ENCODE data around the gene COX5A. TPM values are rescaled to one million over a fixed set of nuclear protein-coding genes. Genes with fewer than 3 reads are reported as not detected.
A peak's percentile ranks its signal among the peaks of the same experiment; 100 is the strongest.
"Not testable (repeated sequence)": the region's sequence is repeated elsewhere in the genome, so short reads cannot be mapped to it uniquely, and the experiment has no call there.

The COX5A gene
- total RNA-seq, 1 experiment from 2014 or later = 78.8 TPM

DNA sequence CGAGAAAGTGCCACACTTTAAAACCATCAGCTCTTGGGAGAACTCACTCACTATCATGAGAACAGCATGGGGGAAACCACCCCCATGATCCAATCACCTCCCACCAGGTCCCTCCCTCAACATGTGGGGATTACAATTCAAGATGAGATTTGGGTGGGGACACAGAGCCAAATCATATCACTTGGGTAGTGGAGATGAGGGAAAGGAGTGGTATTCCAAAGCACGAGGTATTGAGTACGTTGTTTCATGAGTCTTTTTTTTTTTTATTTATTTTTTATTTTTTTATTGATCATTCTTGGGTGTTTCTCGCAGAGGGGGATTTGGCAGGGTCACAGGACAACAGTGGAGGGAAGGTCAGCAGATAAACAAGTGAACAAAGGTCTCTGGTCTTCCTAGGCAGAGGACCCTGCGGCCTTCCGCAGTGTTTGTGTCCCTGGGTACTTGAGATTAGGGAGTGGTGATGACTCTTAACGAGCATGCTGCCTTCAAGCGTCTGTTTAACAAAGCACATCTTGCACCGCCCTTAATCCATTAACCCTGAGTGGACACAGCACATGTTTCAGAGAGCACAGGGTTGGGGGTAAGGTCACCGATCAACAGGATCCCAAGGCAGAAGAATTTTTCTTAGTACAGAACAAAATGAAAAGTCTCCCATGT is 50.2 kb downstream of the COX5A start:
- not testable (repeated sequence) for H3K27ac ChIP-seq; H3K9me3 ChIP-seq (replicated peaks); DNase-seq (ENCODE audit: low read depth in 1 of 2, low spot score in 2 of 2); H3K4me3 ChIP-seq; H3K27me3 ChIP-seq (replicated peaks)
- H3K4me1 ChIP-seq (replicated peaks) = peaks cover 28% of the 10 kb centered on the region
- H3K36me3 ChIP-seq = peaks cover 24% of the 10 kb centered on the region

GRCh38 chr15:74885461-74885860 is 52.4 kb downstream of the COX5A start:
- Histone ChIP-seq H3K4me3 (no peak overlapping the region), H3K4me1 (replicated peaks) (peaks cover 23% of the 10 kb centered on the region), H3K9me3 (replicated peaks) (no peaks in the 10 kb centered on the region), H3K27ac (no peak overlapping the region), H3K27me3 (replicated peaks) (no peaks in the 10 kb centered on the region), H3K36me3 (peaks cover 7% of the 10 kb centered on the region; the same call in 1 of the 2 replicates)
- DNase-seq (ENCODE audit: low read depth in 1 of 2, low spot score in 2 of 2) = no peak

DNA sequence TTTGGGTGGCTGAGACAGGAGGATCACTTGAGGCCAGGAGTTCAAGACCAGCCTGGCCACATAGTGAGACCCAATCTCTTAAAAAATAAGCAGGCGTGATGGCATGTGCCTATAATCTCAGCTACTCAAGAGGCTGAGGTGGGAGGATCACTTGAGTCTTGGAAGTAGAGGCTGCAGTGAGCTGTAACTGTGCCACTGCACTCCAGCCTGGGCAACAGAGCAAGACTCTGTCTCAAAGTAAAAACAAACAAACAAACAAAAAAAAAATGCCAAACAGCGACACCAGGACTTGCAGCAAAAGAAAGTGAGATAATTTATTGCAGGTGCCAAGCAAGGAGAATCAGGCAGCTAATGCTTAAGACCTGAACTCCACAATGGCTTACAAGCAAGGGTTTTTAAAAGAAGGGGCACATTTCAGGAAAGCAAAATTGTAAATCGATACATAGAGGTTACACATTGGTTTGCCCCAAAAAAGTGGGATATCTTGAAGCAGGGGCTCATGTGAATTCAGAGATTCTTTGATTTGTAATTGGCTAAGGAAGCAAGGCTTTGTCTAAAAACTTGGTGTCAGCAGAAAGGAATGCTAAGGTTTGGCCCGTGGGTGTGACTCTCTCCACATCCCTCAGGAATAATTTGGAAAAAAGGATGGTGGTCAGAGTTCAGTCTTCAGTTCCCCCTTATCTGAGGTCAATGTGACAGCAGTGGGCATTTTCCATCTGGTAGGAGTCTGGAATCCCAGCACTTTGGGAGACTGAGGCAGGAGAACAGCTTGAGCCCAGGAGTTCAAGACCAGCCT is 53.2 kb downstream of the COX5A start:
- Histone ChIP-seq H3K27ac (no peak overlapping the region), H3K4me1 (replicated peaks) (peaks cover 19% of the 10 kb centered on the region), H3K27me3 (replicated peaks) (no peaks in the 10 kb centered on the region), H3K9me3 (replicated peaks) (no peaks in the 10 kb centered on the region), H3K4me3 (no peak overlapping the region), H3K36me3 (no peaks in the 10 kb centered on the region)
- DNase-seq (ENCODE audit: low read depth in 1 of 2, low spot score in 2 of 2) = no peak

- Histone ChIP-seq H3K27me3 (replicated peaks) (no peaks in the 10 kb centered on the region), H3K4me1 (replicated peaks) (peaks cover 16% of the 10 kb centered on the region), H3K9me3 (replicated peaks) (no peaks in the 10 kb centered on the region), H3K36me3 (no peaks in the 10 kb centered on the region), H3K27ac (no peak overlapping the region), H3K4me3 (no peak overlapping the region)
- DNase-seq (ENCODE audit: low read depth in 1 of 2, low spot score in 2 of 2) = no peak
These were observed 55.3 kb downstream of the COX5A start for GRCh38 chr15:74882528-74882927.

DNA sequence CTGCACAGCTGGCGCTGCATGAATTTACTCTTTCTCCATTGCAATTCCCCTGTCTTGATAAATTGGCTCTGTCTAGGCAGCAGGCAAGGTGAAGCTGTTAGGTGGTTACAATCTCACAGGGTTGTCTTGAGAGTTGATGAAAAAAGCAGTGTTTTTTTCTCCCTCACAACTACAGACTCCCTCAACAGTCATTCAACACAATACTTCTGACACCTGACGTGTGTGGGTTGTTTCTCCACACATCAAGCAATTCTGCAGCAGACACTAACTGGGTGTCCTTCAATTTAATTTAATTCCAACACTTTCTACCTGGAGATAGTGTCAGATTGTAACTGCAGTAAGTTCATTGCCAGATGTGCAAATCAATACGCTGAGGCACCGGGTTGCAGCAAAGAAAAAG is 59.6 kb downstream of the COX5A start:
- Histone ChIP-seq H3K36me3 (no peaks in the 10 kb centered on the region), H3K4me3 (no peak overlapping the region), H3K9me3 (replicated peaks) (no peaks in the 10 kb centered on the region), H3K4me1 (replicated peaks) (peaks cover 4% of the 10 kb centered on the region), H3K27ac (no peak overlapping the region), H3K27me3 (replicated peaks) (no peaks in the 10 kb centered on the region)
- DNase-seq (ENCODE audit: low read depth in 1 of 2, low spot score in 2 of 2) = no peak

GRCh38 chr15:74873756-74874424 is 64.0 kb downstream of the COX5A start:
- Histone ChIP-seq H3K27ac (no peak overlapping the region), H3K4me3 (peak overlapping the region; percentile 93), H3K36me3 (peaks cover 15% of the 10 kb centered on the region)

GRCh38 chr15:74873036-74873755 is 64.7 kb downstream of the COX5A start, which contains the start of gene SCAMP2:
TSS of gene SCAMP2 (minus strand) at chr15:74873365. CDS start at chr15:74873255, 110 bp downstream.
- Histone ChIP-seq H3K4me3 (peak within 1 kb of the TSS; percentile 93), H3K27me3 (replicated peaks) (no peaks in the 10 kb centered on the region), H3K27ac (peak within 1 kb of the TSS; percentile 97), H3K9me3 (replicated peaks) (no peaks in the 10 kb centered on the region), H3K4me1 (replicated peaks) (peaks cover 12% of the 10 kb centered on the region), H3K36me3 (peaks cover 22% of the 10 kb centered on the region)
- DNase-seq (ENCODE audit: low read depth in 1 of 2, low spot score in 2 of 2) = peak; percentile 96 to 99

More at GRCh38 chr15:74873756-74874424, 64.0 kb downstream of the COX5A start:
- H3K9me3 ChIP-seq (replicated peaks) = no peaks in the 10 kb centered on the region
- DNase-seq (ENCODE audit: low read depth in 1 of 2, low spot score in 2 of 2) = no peak
- H3K27me3 ChIP-seq (replicated peaks) = no peaks in the 10 kb centered on the region
- H3K4me1 ChIP-seq (replicated peaks) = peaks cover 12% of the 10 kb centered on the region

GRCh38 chr15:74872702-74873035 is 65.2 kb downstream of the COX5A start:
- Histone ChIP-seq H3K27ac (peak overlapping the region; percentile 97), H3K4me3 (peak overlapping the region; percentile 93), H3K27me3 (replicated peaks) (no peaks in the 10 kb centered on the region), H3K9me3 (replicated peaks) (no peaks in the 10 kb centered on the region), H3K4me1 (replicated peaks) (peaks cover 12% of the 10 kb centered on the region), H3K36me3 (peaks cover 22% of the 10 kb centered on the region)
- DNase-seq (ENCODE audit: low read depth in 1 of 2, low spot score in 2 of 2) = no peak

GRCh38 chr15:74870436-74871215 is 67.2 kb downstream of the COX5A start:
- Histone ChIP-seq H3K4me3 (no peak overlapping the region), H3K27ac (no peak overlapping the region), H3K4me1 (replicated peaks) (peaks cover 12% of the 10 kb centered on the region), H3K27me3 (replicated peaks) (no peaks in the 10 kb centered on the region), H3K36me3 (peaks cover 27% of the 10 kb centered on the region), H3K9me3 (replicated peaks) (no peaks in the 10 kb centered on the region)
- no peak for DNase-seq (ENCODE audit: low read depth in 1 of 2, low spot score in 2 of 2)

Other genes with a start within 250 kb of the COX5A start
- gene EDC3, start 242.0 kb downstream of the COX5A start, total RNA-seq (2014; rRNA removed; shearing (Covaris generic)) = 7.6 and 11.0 TPM in 2 replicates
- gene CYP1A1, start 212.5 kb downstream of the COX5A start, total RNA-seq (2014; rRNA removed; shearing (Covaris generic)) = 0.18 TPM in 1 of 2 replicates, not detected in the other
- not detected in 2 replicates for gene CYP1A2, start 189.2 kb downstream of the COX5A start, total RNA-seq (2014; rRNA removed; shearing (Covaris generic))
- gene CSK, start 156.0 kb downstream of the COX5A start, total RNA-seq (2014; rRNA removed; shearing (Covaris generic)) = 14.8 and 19.2 TPM in 2 replicates
- gene LMAN1L, start 125.2 kb downstream of the COX5A start, total RNA-seq (2014; rRNA removed; shearing (Covaris generic)) = not detected in 2 replicates
- 0.13 TPM in 1 of 2 replicates, not detected in the other for gene CPLX3, start 111.4 kb downstream of the COX5A start, total RNA-seq (2014; rRNA removed; shearing (Covaris generic))
- gene ULK3, start 94.9 kb downstream of the COX5A start, total RNA-seq (2014; rRNA removed; shearing (Covaris generic)) = 14.3 and 14.7 TPM in 2 replicates
- 28.1 and 33.6 TPM in 2 replicates for gene SCAMP2, start 64.7 kb downstream of the COX5A start, total RNA-seq (2014; rRNA removed; shearing (Covaris generic))
- 16.7 and 27.7 TPM in 2 replicates for gene MPI, start 48.0 kb downstream of the COX5A start, total RNA-seq (2014; rRNA removed; shearing (Covaris generic))
- gene FAM219B, start 31.2 kb downstream of the COX5A start, total RNA-seq (2014; rRNA removed; shearing (Covaris generic)) = 22.8 and 23.2 TPM in 2 replicates
- gene RPP25, start 18.7 kb upstream of the COX5A start, total RNA-seq (2014; rRNA removed; shearing (Covaris generic)) = 1.4 and 1.9 TPM in 2 replicates
- 0.09 and 0.29 TPM in 2 replicates for gene SCAMP5, start 57.5 kb upstream of the COX5A start, total RNA-seq (2014; rRNA removed; shearing (Covaris generic))
- 12.9 and 25.0 TPM in 2 replicates for gene PPCDC, start 85.5 kb upstream of the COX5A start, total RNA-seq (2014; rRNA removed; shearing (Covaris generic))